ENCODE data around the gene RALGPS1. TPM values are rescaled to one million over a fixed set of nuclear protein-coding genes. Genes with fewer than 3 reads are reported as not detected.

Gene RALGPS1
- polyA plus RNA-seq, 3 donors, result 0.60 to 4.6 (median 1.3) TPM

- Histone ChIP-seq H3K4me2 (replicated peaks; ENCODE audit: extremely low read depth, low read length, poor library complexity, severe bottlenecking) (no peak overlapping the region), H3K9me3 (replicated peaks in 1 of 2; ENCODE audit: control insufficient read depth in 1 of 2, insufficient read depth in 1 of 2, low read length in 2 of 2) (no peaks in the 10 kb centered on the region), H3K4me3 (replicated peaks in 1 of 3; ENCODE audit: low read depth in 2 of 3, low read length in 3 of 3) (no peak overlapping the region), H3K27ac (ENCODE audit: low read depth in 1 of 2, low read length in 2 of 2) (no peak overlapping the region), H3K79me2 (ENCODE audit: insufficient read depth, low read length) (no peaks in the 10 kb centered on the region), H3K4me1 (ENCODE audit: control insufficient read depth in 1 of 2, insufficient read depth in 2 of 2, low read length in 2 of 2) (no peaks in the 10 kb centered on the region), H3K9ac (ENCODE audit: insufficient read depth, low read length, poor library complexity, severe bottlenecking) (no peak overlapping the region), H2AFZ (ENCODE audit: insufficient read depth, low read depth, low read length, poor library complexity, severe bottlenecking) (no peak overlapping the region), H4K20me1 (ENCODE audit: insufficient read depth, low read length) (no peaks in the 10 kb centered on the region), H3K27me3 (ENCODE audit: control insufficient read depth in 2 of 2, insufficient read depth in 2 of 2, low read length in 2 of 2) (no peaks in the 10 kb centered on the region), H3K36me3 (replicated peaks in 1 of 2; ENCODE audit: control insufficient read depth in 1 of 2, insufficient read depth in 2 of 2, low read length in 2 of 2) (no peaks in the 10 kb centered on the region)
- DNase-seq, result no peak
- Mint-ChIP-seq H3K4me3 (no peak overlapping the region), H3K27ac (peak overlapping the region in 1 of 7 donors; percentile 39), H3K4me1 (no peaks in the 10 kb centered on the region), H3K27me3 (ENCODE audit: low read depth in 3 of 3) (peaks cover 5 to 18% (median 13%) of the 10 kb centered on the region in 3 donors), H3K9me3 (no peaks in the 10 kb centered on the region), H3K36me3 (no peaks in the 10 kb centered on the region)
- intact Hi-C loops (cut with micrococcal nuclease), result no loop called here
- 93% methylated on average over 3 of the region's 3 CpGs for WGBS (ENCODE audit: insufficient coverage)
- no peak for TF ChIP-seq CTCF (IDR thresholded peaks at IDR 0.05)
Observed at GRCh38 chr9:127192744-127193143, 278.2 kb downstream of the RALGPS1 start.

GRCh38 chr9:127193483-127193882, 278.9 kb downstream of the RALGPS1 start:
- H3K36me3 ChIP-seq (replicated peaks in 1 of 2; ENCODE audit: control insufficient read depth in 1 of 2, insufficient read depth in 2 of 2, low read length in 2 of 2), result no peaks in the 10 kb centered on the region
- no peak overlapping the region for H2AFZ ChIP-seq (ENCODE audit: insufficient read depth, low read depth, low read length, poor library complexity, severe bottlenecking)
- no peak overlapping the region for H3K27ac Mint-ChIP-seq
- H3K27me3 Mint-ChIP-seq (ENCODE audit: low read depth in 3 of 3), result peaks cover 8 to 16% (median 13%) of the 10 kb centered on the region in 3 donors
- no peak overlapping the region for H3K4me3 Mint-ChIP-seq
- no peaks in the 10 kb centered on the region for H3K4me1 ChIP-seq (ENCODE audit: control insufficient read depth in 1 of 2, insufficient read depth in 2 of 2, low read length in 2 of 2)
- H3K9ac ChIP-seq (ENCODE audit: insufficient read depth, low read length, poor library complexity, severe bottlenecking), result no peak overlapping the region
- TF ChIP-seq CTCF (IDR thresholded peaks at IDR 0.05), result no peak
- no peak overlapping the region for H3K4me3 ChIP-seq (replicated peaks in 1 of 3; ENCODE audit: low read depth in 2 of 3, low read length in 3 of 3)
- no peaks in the 10 kb centered on the region for H4K20me1 ChIP-seq (ENCODE audit: insufficient read depth, low read length)
- H3K27ac ChIP-seq (ENCODE audit: low read depth in 1 of 2, low read length in 2 of 2), result no peak overlapping the region
- H3K4me2 ChIP-seq (replicated peaks; ENCODE audit: extremely low read depth, low read length, poor library complexity, severe bottlenecking), result no peak overlapping the region
- DNase-seq, result no peak
- no peaks in the 10 kb centered on the region for H3K36me3 Mint-ChIP-seq
- H3K79me2 ChIP-seq (ENCODE audit: insufficient read depth, low read length), result no peaks in the 10 kb centered on the region
- 100% methylated on average over 1 of the region's 1 CpG for WGBS (ENCODE audit: insufficient coverage)
- H3K9me3 ChIP-seq (replicated peaks in 1 of 2; ENCODE audit: control insufficient read depth in 1 of 2, insufficient read depth in 1 of 2, low read length in 2 of 2), result no peaks in the 10 kb centered on the region
- H3K9me3 Mint-ChIP-seq, result no peaks in the 10 kb centered on the region
- H3K27me3 ChIP-seq (ENCODE audit: control insufficient read depth in 2 of 2, insufficient read depth in 2 of 2, low read length in 2 of 2), result no peaks in the 10 kb centered on the region
- H3K4me1 Mint-ChIP-seq, result no peaks in the 10 kb centered on the region
- intact Hi-C loops (cut with micrococcal nuclease), result no loop called here

Data from CD14-positive monocyte (primary cell).